Subcutaneous abdominal adipose tissue (tissue), 5 donors: ENCODE results near the gene PDE12.

Experiments
- H3K27ac ChIP-seq: one replicate; pipeline ENCODE4 v1.7.0; 2013; ENCODE audit warnings: low read depth, mild to moderate bottlenecking, inconsistent platforms, low read length, moderate library complexity
- H3K27me3 ChIP-seq, 5 donors: one replicate each; pipeline ENCODE4 v1.7.0; 2013; ENCODE audit warnings: low read length in 5 of 5, inconsistent platforms in 1 of 5; ENCODE audit not compliant: control insufficient read depth in 5 of 5, insufficient read depth in 4 of 5
- H3K36me3 ChIP-seq, 5 donors: one replicate each; pipeline ENCODE4 v1.7.0; 2013; ENCODE audit warnings: low read length in 5 of 5; ENCODE audit not compliant: control insufficient read depth in 5 of 5, insufficient read depth in 5 of 5
- H3K4me1 ChIP-seq, 5 donors: one replicate each; pipeline ENCODE4 v1.7.0; 2013; ENCODE audit warnings: low read length in 5 of 5, mild to moderate bottlenecking in 3 of 5, moderate library complexity in 1 of 5; ENCODE audit not compliant: control insufficient read depth in 5 of 5, insufficient read depth in 5 of 5
- H3K4me3 ChIP-seq, 5 donors: one replicate each; pipeline ENCODE4 v1.7.0; 2013; ENCODE audit warnings: low read length in 5 of 5, low read depth in 1 of 5
- H3K9ac ChIP-seq, 5 donors: one replicate each; pipeline ENCODE4 v1.7.0; 2013; ENCODE audit warnings: low read length in 5 of 5, mild to moderate bottlenecking in 4 of 5, moderate library complexity in 3 of 5
- H3K9me3 ChIP-seq, 5 donors: one replicate each; pipeline ENCODE4 v1.7.0; 2013; ENCODE audit warnings: low read length in 5 of 5; ENCODE audit not compliant: control insufficient read depth in 5 of 5
- donor health status: healthy.
- donor health status: healthy.
- donor health status: healthy.
- donor health status: healthy.
- donor health status: healthy.

PDE12 gene

GRCh38 chr3:57556459-57557084, 498 bp downstream of the PDE12 start:
- Histone ChIP-seq H3K27me3 (no peaks in the 10 kb centered on the region), H3K9me3 (no peaks in the 10 kb centered on the region), H3K27ac (peak overlapping the region; percentile 98), H3K36me3 (peaks cover 5 to 9% (median 6%) of the 10 kb centered on the region in 5 donors), H3K4me1 (peaks cover 6 to 40% (median 39%) of the 10 kb centered on the region in 5 donors), H3K9ac (peak overlapping the region; percentile 93 to 100 (median 99)), H3K4me3 (peak overlapping the region; percentile 89 to 100 (median 93))

GRCh38 chr3:57557085-57557537, 1.0 kb downstream of the PDE12 start:
- peaks cover 6 to 40% (median 39%) of the 10 kb centered on the region in 5 donors for H3K4me1 ChIP-seq
- no peaks in the 10 kb centered on the region for H3K9me3 ChIP-seq
- H3K36me3 ChIP-seq: peaks cover 5 to 9% (median 6%) of the 10 kb centered on the region in 5 donors
- H3K27ac ChIP-seq: peak overlapping the region; percentile 9
- peak overlapping the region; percentile 93 to 100 (median 99) for H3K9ac ChIP-seq
- H3K27me3 ChIP-seq: no peaks in the 10 kb centered on the region
- peak overlapping the region; percentile 89 to 100 (median 93) for H3K4me3 ChIP-seq

GRCh38 chr3:57559526-57559925, 3.5 kb downstream of the PDE12 start:
- Histone ChIP-seq H3K27me3 (no peaks in the 10 kb centered on the region), H3K9me3 (no peaks in the 10 kb centered on the region), H3K27ac (no peak overlapping the region), H3K9ac (no peak overlapping the region), H3K36me3 (peaks cover 6 to 11% (median 8%) of the 10 kb centered on the region in 5 donors), H3K4me1 (peaks cover 6 to 40% (median 39%) of the 10 kb centered on the region in 5 donors), H3K4me3 (no peak overlapping the region)

DNA sequence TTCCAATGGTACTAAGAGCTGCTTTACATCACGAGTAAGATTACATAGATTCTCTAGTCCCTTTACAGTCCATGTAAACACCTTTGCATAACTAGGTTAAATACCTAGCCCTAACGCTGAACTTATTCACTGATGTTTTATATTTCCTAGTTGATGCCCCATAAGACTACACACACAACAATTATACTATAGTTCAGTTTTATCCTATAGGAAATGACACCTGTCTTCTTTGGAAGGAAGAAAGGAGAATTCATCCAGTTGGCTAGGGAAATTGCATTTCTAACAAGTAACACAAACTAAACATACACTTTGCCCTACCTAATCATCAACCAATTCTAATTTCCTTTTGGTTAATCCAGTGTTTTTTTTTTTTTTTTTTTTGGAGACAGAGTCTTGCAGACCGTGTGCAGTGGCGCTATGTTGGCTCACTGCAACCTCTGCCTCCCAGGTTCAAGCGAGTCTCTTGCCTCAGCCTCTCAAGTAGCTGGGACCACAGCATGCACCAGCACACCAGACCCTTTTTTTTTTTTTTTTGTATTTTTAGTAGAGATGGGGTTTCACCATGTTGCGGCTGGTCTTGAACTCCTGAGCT, 13.9 kb downstream of the PDE12 start:
- no peak overlapping the region for H3K27ac ChIP-seq
- H3K36me3 ChIP-seq: peaks cover 28 to 73% (median 36%) of the 10 kb centered on the region in 5 donors
- H3K4me1 ChIP-seq: no peaks in the 10 kb centered on the region
- no peaks in the 10 kb centered on the region for H3K9me3 ChIP-seq
- no peaks in the 10 kb centered on the region for H3K27me3 ChIP-seq
- H3K4me3 ChIP-seq: no peak overlapping the region
- no peak overlapping the region for H3K9ac ChIP-seq

DNA sequence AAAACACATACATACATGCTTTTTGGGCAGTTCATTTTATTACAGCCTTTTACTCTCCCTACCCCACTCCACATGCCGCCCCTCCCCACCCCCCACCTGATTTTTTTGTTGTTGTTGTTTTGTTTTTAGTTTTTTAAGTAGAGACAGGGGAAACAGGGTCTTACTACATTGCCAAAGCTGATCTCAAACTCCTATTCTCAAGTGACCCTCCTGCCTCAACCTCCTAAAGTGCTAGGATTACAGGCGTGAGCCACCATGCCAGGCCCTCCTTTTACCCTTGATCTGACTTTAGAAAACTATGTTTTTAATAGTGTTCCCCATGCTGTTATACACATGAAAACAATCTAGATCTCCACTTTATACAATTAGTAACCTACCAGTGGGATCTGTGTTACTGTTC, 14.8 kb downstream of the PDE12 start:
- no peaks in the 10 kb centered on the region for H3K27me3 ChIP-seq
- no peaks in the 10 kb centered on the region for H3K4me1 ChIP-seq
- no peak overlapping the region for H3K27ac ChIP-seq
- no peak overlapping the region for H3K4me3 ChIP-seq
- no peaks in the 10 kb centered on the region for H3K9me3 ChIP-seq
- H3K9ac ChIP-seq: no peak overlapping the region
- H3K36me3 ChIP-seq: peaks cover 30 to 77% (median 37%) of the 10 kb centered on the region in 5 donors

DNA sequence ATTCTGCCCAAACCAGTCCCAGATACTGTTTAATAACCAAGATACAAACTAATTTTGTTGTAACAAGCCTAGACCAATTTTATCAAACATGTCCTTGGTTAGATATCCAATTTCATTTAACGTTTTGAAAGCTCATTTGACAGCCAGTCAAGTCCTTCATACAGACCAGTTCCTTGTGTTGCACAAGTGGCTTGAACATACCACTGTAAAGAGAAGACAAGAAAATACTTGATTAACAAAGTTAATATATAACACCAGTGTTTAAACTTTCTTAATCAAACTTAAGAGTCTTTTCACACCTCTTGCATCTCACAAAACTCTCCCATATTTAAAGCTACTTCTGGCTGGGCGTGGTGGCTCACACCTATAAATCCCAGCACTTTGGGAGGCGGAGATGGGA, 16.0 kb downstream of the PDE12 start:
- no peak overlapping the region for H3K27ac ChIP-seq
- no peak overlapping the region for H3K9ac ChIP-seq
- no peak overlapping the region for H3K4me3 ChIP-seq
- peaks cover 30 to 74% (median 40%) of the 10 kb centered on the region in 5 donors for H3K36me3 ChIP-seq
- no peaks in the 10 kb centered on the region for H3K27me3 ChIP-seq
- no peaks in the 10 kb centered on the region for H3K9me3 ChIP-seq
- H3K4me1 ChIP-seq: peaks cover 0 to 9% (median 5%) of the 10 kb centered on the region in 5 donors

- Histone ChIP-seq H3K27ac (peak overlapping the region; percentile 38), H3K27me3 (no peaks in the 10 kb centered on the region), H3K9ac (no peak overlapping the region), H3K36me3 (peaks cover 26 to 76% (median 43%) of the 10 kb centered on the region in 5 donors), H3K4me3 (no peak overlapping the region), H3K9me3 (no peaks in the 10 kb centered on the region), H3K4me1 (peaks cover 0 to 9% (median 5%) of the 10 kb centered on the region in 5 donors)
Measured at GRCh38 chr3:57575966-57576626, 20.0 kb downstream of the PDE12 start.

GRCh38 chr3:57577801-57578200, 21.7 kb downstream of the PDE12 start:
- Histone ChIP-seq H3K27me3 (no peaks in the 10 kb centered on the region), H3K27ac (no peak overlapping the region), H3K9ac (no peak overlapping the region), H3K4me1 (peaks cover 0 to 10% (median 5%) of the 10 kb centered on the region in 5 donors), H3K36me3 (peaks cover 19 to 74% (median 41%) of the 10 kb centered on the region in 5 donors), H3K4me3 (no peak overlapping the region), H3K9me3 (no peaks in the 10 kb centered on the region)

DNA sequence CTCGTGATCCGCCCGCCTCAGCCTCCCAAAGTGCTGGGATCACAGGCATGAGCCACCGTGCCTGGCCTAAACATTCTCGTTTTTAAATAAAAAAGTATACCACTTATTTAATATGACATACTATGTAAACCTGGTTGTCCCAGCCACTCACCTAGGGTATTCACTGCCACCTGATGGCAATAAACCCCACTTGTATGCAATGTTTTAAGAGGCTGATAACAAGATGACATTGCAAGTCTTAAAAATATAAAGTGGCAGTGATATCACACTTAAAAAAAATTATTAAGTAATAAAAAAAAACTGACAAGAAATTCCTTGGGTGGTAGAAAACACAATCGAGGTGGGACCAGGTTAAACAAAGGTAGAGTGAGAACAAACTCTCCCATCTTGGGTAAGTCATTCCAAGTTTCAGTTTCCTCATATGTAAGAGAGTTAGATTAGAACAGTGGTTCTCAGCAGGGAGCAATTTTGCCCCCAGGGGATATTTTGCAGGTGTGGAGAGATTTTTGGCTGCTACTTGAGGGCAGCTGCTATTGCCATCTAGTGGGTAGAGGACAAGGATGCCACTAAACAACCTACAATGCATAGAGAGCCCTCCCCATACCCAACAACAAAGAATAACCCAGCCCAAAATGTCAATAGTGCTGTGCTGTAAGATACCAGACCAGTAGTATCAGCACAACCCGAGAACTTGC, 26.5 kb downstream of the PDE12 start:
- Histone ChIP-seq H3K36me3 (peaks cover 15 to 44% (median 25%) of the 10 kb centered on the region in 5 donors), H3K9me3 (no peaks in the 10 kb centered on the region), H3K9ac (peak overlapping the region in 1 of 5 donors; percentile 7), H3K4me3 (no peak overlapping the region), H3K27me3 (no peaks in the 10 kb centered on the region), H3K27ac (no peak overlapping the region), H3K4me1 (peaks cover 0 to 18% (median 6%) of the 10 kb centered on the region in 5 donors)
